Epithelial cell of proximal tubule (primary cell): ENCODE data around the gene ABCC11. TPM values are rescaled to one million over a fixed set of nuclear protein-coding genes. Genes with fewer than 3 reads are reported as not detected.

Experiments used
- DNase-seq: peaks from one replicate; pipeline ENCODE4 v3.0.0-alpha.2; 2011; ENCODE audit warnings: low read depth
- H3K4me3 ChIP-seq: 2 replicates; pipeline ENCODE4 v1.5.1; 2011; ENCODE audit warnings: low read depth, mild to moderate bottlenecking, low read length
- CTCF ChIP-seq: conservative IDR thresholded peaks from 2 replicates; pipeline ENCODE4 v1.5.1; 2012; ENCODE audit warnings: low read depth, mild to moderate bottlenecking, low read length
- total RNA-seq: library from RNA; depleted of rRNA; stranded (reverse); fragments of >200 nt; gene quantifications from 2 replicates; pipeline ENCODE4 v1.2.3, GENCODE V29; 2015

Gene ABCC11
- total RNA-seq, 1 donor from 2014 or later: not detected

- TF ChIP-seq CTCF: no peak
- DNase-seq: peak; percentile 90
- no peak overlapping the region for H3K4me3 ChIP-seq
These were observed 124.1 kb downstream of the ABCC11 start for GRCh38 chr16:48123104-48123788.

- TF ChIP-seq CTCF: no peak
- H3K4me3 ChIP-seq: no peak overlapping the region
- no peak for DNase-seq
These were observed 126.1 kb downstream of the ABCC11 start for GRCh38 chr16:48121276-48121675.

DNA sequence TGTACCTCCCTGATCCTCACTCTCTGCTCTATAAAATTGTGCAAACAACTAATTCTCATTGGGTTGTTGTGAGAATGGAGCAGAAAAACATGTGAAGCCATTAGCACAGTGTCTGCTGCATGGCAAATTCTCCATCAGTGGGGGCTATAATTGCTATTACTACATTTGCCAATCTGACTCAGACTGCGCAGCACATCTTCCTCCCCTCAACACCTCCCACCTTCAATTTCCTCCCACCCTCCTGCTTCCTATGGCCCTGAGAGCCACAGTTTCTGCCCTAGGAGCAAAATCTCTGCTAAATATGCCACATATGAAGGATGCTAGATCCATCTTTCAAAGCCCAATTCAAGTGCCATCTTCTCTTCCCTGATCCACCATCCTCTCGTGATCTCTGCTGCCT is 128.5 kb downstream of the ABCC11 start:
- no peak overlapping the region for H3K4me3 ChIP-seq
- no peak for TF ChIP-seq CTCF
- no peak for DNase-seq

DNA sequence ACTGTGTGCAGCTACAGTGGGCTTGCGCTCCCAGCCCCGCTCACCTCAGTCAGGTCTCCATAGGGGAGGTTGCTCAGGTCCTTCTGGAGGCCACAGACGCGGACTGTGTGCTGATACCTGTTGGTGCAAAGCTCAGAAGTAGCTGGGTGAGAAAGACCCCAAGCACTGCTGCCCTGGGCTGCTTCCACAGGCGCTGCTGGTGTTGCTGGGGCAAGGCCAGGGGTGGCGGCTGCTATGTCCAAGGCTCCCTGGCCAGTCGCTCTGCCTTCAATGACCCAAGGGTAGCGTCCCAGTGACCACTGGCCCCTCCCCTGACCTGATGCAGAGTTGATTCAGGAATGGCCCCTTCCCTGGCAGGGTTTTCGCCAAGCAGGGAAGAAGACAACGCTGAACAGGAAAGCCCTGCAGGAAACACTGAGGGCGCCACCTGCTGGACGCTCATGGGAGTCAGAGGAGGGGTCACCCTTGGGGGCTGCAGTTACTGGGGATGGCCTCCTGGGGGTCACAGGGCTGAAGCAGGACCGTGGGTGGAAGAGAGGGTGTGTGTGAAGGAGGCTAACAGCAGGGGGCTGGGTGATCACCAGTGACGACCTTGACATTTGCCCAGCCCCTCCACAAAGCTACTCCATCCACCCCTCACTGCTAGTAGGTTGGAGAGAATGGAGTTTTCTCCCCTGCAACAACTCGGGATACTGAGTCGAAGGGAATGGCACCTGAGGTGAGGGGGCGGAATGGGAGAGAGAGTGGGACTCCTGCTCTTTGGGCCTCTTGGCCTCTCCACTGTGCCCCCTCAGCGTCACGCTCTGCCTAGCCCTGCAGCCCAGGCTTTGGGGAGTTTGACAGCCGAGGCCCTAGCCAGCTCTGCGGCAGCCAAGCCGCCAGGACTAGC is 129.9 kb downstream of the ABCC11 start:
- DNase-seq: no peak
- peak; percentile 89 for TF ChIP-seq CTCF
- no peak overlapping the region for H3K4me3 ChIP-seq

Other genes starting within 250 kb of the ABCC11 start
- gene ABCC12, start 91.5 kb downstream of the ABCC11 start, total RNA-seq: not detected in 2 replicates
- 21.6 and 23.7 TPM in 2 replicates for gene LONP2, start 3.2 kb downstream of the ABCC11 start, total RNA-seq
- 15.3 and 17.9 TPM in 2 replicates for gene SIAH1, start 137.9 kb upstream of the ABCC11 start, total RNA-seq